HG02840 (cell line): Measurements from ENCODE around the gene ACTL8.

Experiments used
- ATAC-seq: cut with Tn5 transposase; IDR thresholded peaks from one replicate; pipeline ENCODE4 v1.9.1; 2021; ENCODE audit warnings: mild to moderate bottlenecking, moderate library complexity, moderate number of reproducible peaks; ENCODE audit not compliant: unreplicated experiment, low FRiP score

Gene ACTL8, protein sequence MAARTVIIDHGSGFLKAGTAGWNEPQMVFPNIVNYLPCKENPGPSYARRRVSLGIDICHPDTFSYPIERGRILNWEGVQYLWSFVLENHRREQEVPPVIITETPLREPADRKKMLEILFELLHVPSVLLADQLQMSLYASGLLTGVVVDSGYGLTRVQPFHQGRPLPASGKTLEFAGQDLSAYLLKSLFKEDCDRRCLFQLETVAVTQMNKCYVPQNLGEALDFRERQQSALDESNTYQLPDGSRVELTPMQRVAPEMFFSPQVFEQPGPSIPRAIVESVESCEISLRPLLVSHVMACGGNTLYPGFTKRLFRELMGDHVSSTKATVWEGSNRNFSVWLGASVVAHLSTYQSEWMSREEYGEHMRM

DNA sequence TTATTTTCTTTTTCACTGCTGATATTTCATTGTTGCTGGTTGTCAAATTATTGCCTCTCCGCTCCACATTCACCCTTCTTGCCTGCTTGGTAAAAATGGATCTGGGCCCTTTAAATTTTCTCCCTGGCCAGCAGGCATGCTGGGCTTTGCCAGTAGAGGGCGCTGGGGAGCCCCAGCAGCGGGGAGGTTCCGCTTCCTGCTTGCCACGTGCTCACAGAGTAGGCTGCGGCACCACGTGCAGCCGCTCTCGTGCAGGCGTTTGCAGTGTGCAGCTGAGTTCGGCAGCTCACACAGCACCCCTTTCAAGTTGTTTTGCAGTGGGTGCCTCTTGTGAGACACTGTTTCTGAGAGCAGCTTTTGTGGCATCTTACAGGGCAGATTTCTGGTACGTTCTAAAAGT lies at the start of gene ACTL8:
Gene ACTL8, plus strand, starts transcription at position 214 of the 400 bp plus-strand sequence. CDS start 67,676 bp downstream, outside the sequence.
- no peak for ATAC-seq

DNA sequence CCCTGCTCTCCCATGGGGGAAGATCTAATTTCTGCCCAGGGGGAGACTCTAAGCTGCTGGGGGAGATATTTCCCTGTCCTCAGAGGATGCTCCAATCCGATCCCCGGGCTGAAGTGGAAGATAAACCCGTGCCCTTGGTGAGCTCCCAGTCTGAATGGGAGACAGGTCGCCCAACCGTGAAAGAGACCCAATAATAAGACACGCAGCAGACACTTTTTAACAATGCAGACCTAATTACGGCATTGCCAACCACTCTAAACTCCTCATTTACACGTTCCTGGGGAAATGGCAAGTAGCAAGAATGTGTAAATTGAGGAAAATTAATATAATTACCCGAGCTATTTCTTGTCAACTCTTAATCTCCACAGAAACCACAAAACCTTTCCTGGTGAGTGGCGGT lies 48.7 kb upstream of the ACTL8 start:
- no peak for ATAC-seq

DNA sequence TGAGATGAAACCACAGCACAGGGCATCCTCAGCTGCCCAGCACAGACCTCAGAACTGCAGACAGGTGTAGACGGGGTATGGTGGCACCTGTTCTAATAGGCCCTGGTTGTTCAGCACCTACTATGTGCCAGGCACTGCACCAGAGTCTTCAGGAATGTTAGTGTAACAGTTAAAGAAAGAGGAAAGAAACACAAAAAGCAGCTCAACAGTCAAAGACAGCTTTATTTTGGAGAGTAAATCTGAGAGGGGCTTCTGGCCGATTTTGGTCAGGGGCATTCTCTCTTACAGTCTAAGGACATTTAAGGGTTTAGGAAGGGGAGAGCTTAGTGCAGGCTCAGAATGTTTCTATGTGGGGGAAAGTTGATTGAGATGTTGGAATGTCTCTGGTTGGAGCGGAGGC lies 45.2 kb upstream of the ACTL8 start:
- no peak for ATAC-seq

DNA sequence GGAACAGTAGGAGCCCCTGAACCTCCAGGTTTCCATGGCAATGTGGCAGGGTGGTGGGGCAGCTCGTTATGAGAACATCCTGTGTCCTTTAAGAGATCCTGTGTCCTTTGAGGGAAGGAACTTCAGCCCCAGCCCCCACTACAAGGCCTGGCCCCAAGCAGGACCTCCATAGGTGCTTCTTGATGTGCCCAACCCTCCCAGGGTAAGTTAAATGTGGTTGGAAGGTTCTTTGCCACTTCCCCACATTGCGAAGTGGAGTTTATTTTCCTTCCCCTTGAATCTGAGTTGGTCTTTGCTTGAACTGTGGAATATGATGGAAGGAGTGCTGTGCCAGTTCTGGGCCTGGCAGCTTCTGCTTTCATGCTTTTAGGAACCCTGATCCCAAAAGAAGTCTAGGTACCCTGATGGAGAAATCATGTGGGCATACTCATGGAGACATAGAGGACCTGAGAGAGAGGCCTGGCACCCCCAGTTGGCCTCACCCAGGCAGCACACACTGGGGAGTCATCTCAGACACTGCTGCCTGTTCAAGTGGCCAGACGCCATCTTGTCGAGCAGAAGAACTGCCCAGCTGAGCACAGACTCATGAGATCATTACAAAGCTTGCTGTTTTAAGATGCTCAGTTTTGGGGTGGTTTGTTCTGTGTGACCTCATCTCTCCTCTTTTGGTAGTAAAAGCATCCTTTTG lies 44.1 kb upstream of the ACTL8 start:
- ATAC-seq = no peak

DNA sequence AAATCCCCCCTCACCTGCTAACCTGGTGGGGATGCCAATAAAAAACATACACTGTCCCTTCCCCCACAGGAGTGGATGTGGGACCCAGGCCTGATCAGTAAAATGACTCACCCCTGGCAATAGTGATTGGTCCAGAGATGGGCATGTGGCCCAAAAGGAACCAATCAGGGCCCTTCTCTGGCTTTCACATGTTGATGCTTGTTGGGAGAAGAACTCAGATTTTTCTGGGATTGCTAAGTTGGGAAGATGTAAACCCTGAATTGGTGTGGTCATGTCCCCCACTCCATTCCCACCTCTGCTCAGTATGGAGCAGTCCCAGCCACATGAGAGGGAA lies 43.6 kb upstream of the ACTL8 start:
- ATAC-seq = no peak

DNA sequence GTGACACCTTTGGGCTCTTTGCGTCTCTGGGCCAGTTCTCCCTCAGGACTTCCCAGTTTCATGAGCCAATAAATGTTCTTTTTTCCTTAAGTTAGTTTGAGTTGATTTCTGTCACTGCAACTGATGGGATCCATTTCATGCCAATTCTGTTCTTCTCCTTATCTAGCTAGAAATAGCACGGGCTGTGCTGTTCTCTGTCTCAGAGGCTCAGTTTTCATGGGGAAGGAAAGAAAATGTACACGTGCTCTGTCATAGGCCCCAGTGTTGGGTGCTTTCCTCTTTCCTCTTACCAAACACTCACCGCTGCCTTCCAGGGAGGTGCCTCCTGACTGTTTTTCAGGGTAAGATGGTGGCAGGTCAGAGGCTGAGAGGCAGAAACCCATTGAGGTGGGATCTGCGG lies 43.2 kb upstream of the ACTL8 start:
- ATAC-seq = no peak

DNA sequence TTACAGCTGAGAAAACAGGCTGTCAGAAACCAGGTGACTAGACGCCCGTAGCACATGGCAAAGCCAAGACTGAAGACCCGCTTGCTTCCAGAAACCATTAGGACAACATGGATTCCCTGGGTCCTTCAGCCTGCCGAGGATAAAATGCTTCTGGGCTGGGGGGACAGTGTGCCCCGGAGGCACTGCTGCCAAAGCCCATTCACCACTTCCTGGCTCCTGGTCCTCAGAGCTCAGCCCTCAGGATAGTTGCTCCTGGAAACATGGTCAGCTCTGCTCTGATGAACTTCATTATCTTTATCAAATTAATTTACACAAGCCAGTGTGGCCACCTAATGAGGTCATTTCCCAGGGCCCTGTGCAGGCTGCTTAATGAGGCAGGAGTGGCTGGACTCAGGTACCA lies 41.1 kb upstream of the ACTL8 start:
- ATAC-seq = no peak

DNA sequence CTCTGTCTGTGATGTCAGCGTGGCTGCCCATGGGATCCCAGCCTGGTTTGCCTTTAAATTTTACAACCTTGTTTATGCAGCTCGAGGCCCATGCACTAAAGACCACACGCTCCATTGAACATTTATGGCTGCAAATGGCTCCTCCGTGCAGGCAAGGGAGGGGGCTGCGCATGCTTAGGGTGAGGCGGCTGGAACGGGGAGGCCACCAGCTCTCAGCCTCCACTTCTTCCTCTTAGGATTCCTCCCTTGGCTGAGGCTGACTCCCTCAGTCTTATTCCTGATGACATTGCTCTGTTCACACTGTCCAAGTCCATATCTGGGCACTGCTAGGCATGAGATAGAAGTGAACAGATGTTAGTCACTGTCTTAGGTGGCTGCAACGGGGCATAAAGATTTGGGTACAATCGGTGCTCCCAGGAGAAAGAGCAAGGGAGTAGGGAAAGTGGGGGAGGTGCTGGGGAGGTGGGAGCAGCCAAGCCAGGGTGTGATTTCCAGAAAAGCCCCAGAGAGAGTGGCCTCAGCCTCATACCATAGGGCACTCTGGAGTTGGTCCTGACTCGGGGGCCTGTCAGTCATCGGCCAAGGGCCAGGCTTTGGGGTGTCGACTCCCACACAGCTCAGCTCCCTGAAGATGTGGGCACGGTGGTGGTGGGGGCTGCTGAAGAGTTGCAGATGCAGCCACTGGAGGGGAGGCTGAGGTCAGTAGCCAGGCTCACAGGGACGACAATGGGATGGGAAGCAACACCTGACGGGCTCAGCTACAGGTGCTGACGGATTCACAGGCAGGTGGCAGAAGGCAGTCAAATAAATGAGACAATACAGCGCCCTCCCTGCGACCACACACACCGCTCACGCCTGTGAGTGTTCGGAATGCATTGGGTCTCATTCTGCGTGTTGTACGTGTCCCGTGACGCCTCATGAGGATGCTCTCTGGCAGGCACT lies 37.3 kb upstream of the ACTL8 start:
- no peak for ATAC-seq

DNA sequence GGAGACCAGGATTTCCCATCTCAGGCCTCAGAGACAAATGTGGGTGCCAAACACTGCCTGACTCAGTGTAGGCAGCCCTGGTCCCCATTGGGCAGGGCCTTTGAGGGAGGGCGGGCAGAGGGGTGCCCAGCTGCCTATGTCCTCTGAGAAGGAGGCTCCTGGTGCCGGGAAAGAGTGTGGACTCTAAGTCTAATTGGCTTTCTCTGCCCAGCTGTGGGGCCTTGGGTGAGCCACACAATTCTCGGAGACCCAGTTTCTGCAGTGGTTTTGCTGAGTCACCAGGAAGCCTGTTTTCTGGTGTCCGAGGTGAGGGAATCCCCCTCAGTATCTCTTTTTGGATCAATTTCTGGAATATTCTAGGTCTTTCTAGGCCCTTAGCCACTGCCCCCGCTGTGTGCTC lies 35.3 kb upstream of the ACTL8 start:
- ATAC-seq = no peak

DNA sequence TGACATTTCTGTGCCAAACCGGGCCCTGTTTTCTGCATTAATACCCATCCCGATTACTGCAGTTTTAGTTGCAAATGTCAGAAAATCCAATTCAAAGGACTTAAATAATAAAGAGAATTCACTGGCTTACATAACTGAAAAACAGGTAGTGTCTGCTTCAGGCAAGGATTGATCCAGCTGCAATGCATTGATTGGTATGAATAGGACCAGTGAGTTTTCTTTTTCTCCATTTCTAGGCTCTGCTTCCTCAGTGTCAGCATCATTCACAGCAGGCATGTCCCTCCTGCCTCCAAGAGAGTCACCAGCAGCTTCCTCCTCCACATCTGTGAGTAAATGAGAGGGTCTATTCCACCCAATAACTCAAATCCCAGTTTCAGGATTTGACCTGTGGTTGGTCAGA lies 33.7 kb upstream of the ACTL8 start:
- ATAC-seq = no peak

DNA sequence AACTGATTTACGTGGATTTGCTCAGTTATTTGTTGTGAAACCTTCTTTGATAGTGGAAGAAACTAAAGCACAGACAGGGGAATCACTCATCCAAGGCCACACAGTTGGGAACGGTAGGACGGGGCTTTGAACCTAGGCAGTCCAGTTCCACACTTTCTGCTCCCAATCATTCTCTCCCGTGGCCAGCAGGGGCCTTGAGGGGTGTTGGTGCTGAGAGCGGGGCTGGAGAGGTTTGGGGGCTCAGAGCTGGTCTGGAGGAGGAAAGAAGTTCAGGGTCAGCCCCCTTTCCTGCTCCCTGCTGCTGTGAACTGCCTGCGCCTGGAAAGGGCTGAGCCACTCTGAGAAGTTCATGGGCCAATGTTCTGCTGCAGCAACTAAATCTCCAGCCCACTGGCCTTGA lies 31.4 kb upstream of the ACTL8 start:
- no peak for ATAC-seq

DNA sequence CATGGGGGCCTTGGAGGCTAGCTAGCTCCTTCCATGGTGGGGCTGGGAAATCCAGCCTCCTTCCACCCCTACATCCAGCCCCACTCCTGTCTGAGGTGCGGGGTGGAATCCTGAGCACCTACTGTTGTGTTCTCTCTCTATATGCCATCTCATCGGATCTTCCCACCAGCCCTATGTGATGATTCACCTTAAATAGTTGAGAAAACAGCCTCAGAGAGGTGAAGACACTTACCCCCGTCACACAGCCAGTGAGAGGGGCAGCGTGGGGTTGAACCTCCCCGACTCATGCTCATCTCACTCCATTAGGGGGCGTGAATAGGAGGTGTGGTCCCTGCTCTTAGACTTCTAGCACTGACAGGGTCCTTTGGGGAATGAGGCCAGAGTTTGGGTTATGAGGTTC lies 31.0 kb upstream of the ACTL8 start:
- no peak for ATAC-seq

DNA sequence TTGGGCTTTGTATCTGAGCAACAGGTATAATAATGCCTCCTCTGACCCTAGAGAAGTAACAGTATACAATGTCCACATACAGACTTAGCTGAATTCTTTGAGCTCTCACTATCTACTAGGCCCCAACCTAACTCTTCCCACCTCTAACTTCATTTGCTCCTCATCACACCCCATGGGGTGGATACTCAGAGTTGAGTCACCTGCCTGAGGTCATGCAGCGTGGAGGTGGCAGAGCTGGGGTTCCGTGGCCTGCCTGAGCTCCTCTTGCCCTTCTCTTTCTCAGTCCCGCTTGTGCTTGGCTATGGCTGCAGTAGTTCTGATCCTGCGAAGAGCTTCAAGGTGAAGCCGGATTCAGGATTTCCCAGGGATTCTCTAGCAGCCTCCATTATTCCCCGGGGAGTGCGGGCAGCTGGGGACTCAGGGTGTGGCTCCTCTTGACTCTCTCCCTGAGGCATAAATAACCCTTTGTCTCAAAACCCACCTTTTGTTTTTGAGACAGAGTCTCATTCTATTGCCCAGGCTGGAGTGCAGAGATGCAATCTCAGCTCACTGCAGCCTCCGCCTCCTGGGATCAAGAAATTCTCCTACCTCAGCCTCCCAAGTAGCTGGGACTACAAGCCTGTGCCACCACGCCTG lies 29.9 kb upstream of the ACTL8 start:
- no peak for ATAC-seq

DNA sequence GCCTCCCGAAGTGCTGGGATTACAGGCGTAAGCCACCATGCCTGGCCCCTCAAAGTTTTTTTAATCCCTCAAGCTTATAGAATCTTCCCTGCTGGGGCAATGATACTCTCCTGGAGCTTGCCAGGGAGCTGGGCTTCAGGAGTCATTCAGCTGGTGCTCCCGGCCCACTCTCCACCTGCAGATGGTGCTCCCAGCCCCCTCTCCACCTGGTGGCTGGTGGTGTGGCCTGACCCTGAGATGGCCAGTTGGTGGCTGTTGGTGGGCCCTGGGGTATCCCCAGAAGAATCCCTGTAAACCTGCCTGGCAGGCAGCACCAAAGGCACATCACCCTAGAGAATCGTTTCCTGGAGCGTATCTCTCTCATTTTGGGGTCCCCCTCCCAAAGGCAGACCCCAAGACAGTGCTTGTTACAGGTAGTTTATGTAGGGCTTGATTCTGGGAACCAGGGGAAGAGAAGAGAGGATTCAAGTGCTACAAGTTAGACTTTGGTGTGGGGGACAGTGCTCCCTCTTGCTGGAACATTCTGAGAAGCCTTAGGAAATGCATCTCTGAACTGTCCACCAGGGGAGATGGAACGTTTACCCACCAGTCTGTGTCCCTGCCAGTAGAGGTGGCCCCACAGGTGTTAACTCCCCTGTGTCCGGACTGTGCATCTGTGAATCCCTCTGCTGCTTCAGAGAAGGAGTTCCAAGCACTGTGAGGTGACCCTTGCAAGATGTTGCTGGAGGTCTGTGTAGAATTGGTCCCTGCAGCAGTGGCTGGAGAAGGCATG lies 29.1 kb upstream of the ACTL8 start:
- ATAC-seq = no peak

DNA sequence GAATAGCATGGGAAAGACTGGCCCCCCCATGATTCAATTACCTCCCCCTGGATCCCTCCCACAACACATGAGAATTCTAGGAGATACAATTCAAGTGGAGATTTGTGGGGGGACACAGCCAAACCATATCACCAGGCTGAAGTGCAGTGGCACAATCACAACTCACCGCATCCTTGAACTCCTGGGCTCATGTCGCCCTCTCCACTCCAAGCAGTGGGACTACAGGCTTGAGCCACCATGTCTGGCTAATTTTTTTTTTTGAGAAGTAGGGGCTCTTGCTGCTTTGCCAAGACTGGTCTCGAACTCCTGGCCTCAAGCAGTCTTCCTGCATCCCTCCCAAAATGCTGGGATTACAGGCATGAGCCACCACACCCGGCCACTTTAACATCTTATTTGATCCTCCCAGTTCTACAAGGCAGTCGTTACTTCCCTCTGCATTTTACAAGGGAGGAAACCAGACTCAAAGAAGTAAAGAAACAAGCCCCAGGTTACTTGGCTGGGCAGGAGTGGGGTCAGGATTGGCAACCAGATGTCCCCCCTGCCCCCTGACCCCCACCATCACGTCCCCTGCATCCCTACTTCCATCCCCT lies 26.9 kb upstream of the ACTL8 start:
- ATAC-seq = no peak

DNA sequence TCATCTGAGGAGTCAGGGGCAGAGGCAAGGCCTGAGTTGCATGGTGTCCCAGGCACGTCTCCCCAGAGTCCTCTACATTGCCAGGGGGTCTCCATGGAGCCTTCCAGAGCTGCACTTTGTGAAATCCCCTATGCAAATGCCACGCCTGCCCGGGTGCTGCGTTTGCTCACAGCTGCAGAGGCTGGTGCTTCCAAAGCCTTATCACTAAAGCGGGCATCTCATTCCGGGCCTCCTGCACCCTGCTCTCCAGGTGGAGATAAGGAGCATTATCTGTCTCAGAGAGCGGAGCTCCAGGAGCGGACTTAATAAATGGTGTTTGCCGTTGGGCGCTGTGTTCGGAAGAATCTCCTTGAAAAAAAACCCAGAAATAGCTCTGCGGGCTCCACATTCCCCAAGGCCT lies 25.9 kb upstream of the ACTL8 start:
- no peak for ATAC-seq

DNA sequence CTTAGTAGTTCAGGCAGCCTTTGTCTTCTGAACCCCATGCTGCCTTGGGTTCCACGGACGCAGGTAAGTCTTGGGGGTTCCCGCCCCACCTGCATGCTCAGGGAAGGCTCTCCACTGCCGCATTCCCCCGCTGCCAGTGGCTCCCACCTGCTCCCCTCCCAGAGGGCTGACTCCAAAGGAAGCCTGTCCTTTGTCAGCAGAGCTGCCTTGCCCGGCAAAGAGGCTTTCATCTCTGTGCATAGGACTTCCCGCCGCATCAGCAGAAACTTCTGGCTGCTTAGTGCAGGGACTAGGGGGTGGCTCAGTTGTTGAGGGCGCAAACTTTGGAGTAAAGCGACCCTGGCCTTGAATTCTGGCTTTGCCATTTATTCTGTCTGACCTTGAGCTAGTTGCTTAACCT lies 25.2 kb upstream of the ACTL8 start:
- ATAC-seq = no peak

DNA sequence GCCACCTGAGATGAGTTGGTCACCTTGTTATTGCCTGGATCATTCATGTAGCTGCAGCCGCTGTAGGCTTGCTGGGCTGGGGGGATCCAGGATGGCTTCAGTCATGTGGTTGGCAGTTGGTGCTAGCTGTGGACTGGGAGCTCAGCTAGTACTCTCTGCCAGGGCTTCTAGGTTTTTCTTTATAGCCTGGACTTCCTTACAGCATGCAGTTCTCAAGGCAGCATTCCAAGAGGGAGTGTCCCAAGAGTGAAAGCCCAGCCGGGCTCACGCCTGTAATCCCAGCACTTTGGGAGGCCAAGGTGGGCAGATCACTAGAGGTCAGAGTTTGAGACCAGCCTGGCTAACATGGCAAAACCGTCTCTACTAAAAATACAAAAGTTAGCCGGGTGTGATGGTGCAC lies 23.7 kb upstream of the ACTL8 start:
- ATAC-seq = no peak

DNA sequence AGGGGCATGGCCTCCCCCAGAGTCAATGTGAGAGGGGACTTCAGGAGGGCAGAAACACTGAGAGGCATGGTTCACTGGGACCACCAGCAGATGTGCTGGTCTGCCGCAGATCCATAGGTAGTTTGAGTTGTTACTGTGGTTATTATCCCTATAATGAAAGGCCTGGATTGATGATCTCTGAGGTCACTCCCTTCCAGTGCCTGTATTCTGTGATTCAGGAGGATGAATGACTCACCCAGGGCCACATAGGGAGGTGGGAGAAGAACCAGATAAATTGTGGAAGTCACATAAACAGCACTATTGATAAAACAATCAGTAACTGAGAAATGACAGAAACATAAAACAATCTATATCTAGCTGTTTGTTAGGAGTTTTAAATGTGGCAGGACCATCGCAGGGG lies 22.7 kb upstream of the ACTL8 start:
- no peak for ATAC-seq

DNA sequence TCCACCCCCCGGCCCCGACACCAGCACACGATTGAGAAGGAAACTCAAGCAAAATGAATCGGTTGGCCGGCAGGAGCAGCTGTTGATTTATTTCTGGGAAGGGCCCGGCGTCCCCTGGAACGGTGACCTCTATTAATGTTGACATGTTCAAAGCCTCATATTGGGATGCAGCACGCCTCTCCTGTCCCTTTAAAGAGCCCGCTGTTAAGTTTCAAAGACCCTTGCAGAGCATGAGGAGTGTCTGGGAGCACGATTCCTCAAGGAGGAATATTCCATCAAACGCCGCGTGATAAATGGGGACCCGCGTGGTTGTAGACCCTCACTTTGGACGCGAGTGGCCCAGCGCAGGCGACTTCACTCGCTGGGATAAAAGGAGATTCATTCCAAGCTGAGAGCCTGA lies 21.5 kb upstream of the ACTL8 start:
- ATAC-seq = no peak
